ENCODE results near the gene TOP1. TPM values are rescaled to one million over a fixed set of nuclear protein-coding genes. Genes with fewer than 3 reads are reported as not detected.

TOP1 gene
- polyA plus RNA-seq, 4 donors, result 107 to 115 (median 111) TPM

- DNase-seq (ENCODE audit: low read depth in 4 of 4, low spot score in 2 of 4), result no peak
Observed at GRCh38 chr20:41032271-41032670, 3.6 kb downstream of the TOP1 start.

- DNase-seq (ENCODE audit: low read depth in 4 of 4, low spot score in 2 of 4), result no peak
Observed at GRCh38 chr20:41034239-41034638, 5.6 kb downstream of the TOP1 start.

- DNase-seq (ENCODE audit: low read depth in 4 of 4, low spot score in 2 of 4), result no peak
Observed at GRCh38 chr20:41035207-41035606, 6.6 kb downstream of the TOP1 start.

GRCh38 chr20:41037179-41037578 is 8.6 kb downstream of the TOP1 start:
- DNase-seq (ENCODE audit: low read depth in 4 of 4, low spot score in 2 of 4), result no peak

GRCh38 chr20:41038149-41038877 is 9.7 kb downstream of the TOP1 start:
- DNase-seq (ENCODE audit: low read depth in 4 of 4, low spot score in 2 of 4), result no peak

GRCh38 chr20:41038878-41039404 is 10.3 kb downstream of the TOP1 start:
- DNase-seq (ENCODE audit: low read depth in 4 of 4, low spot score in 2 of 4), result no peak

- no peak for DNase-seq (ENCODE audit: low read depth in 4 of 4, low spot score in 2 of 4)
Observed at GRCh38 chr20:41040855-41041254, 12.2 kb downstream of the TOP1 start.

GRCh38 chr20:41041693-41042092 is 13.1 kb downstream of the TOP1 start:
- DNase-seq (ENCODE audit: low read depth in 4 of 4, low spot score in 2 of 4), result no peak

- DNase-seq (ENCODE audit: low read depth in 4 of 4, low spot score in 2 of 4), result no peak
Observed at GRCh38 chr20:41044409-41045062, 15.9 kb downstream of the TOP1 start.

- DNase-seq (ENCODE audit: low read depth in 4 of 4, low spot score in 2 of 4), result no peak
Observed at GRCh38 chr20:41045671-41046070, 17.0 kb downstream of the TOP1 start.

- DNase-seq (ENCODE audit: low read depth in 4 of 4, low spot score in 2 of 4), result no peak
Observed at GRCh38 chr20:41046716-41047115, 18.1 kb downstream of the TOP1 start.

GRCh38 chr20:41047279-41047974 is 18.8 kb downstream of the TOP1 start:
- no peak for DNase-seq (ENCODE audit: low read depth in 4 of 4, low spot score in 2 of 4)

GRCh38 chr20:41047975-41048305 is 19.3 kb downstream of the TOP1 start:
- DNase-seq (ENCODE audit: low read depth in 4 of 4, low spot score in 2 of 4), result no peak

GRCh38 chr20:41048461-41049301 is 20.1 kb downstream of the TOP1 start:
- no peak for DNase-seq (ENCODE audit: low read depth in 4 of 4, low spot score in 2 of 4)

- no peak for DNase-seq (ENCODE audit: low read depth in 4 of 4, low spot score in 2 of 4)
Observed at GRCh38 chr20:41049451-41049850, 20.8 kb downstream of the TOP1 start.

- no peak for DNase-seq (ENCODE audit: low read depth in 4 of 4, low spot score in 2 of 4)
Observed at GRCh38 chr20:41050361-41051008, 21.9 kb downstream of the TOP1 start.

GRCh38 chr20:41051009-41051825 is 22.6 kb downstream of the TOP1 start:
- no peak for DNase-seq (ENCODE audit: low read depth in 4 of 4, low spot score in 2 of 4)

GRCh38 chr20:41052742-41053419 is 24.3 kb downstream of the TOP1 start:
- DNase-seq (ENCODE audit: low read depth in 4 of 4, low spot score in 2 of 4), result no peak
